GM12875 (cell line): ENCODE results near the gene WDR62.

Source experiments
- H3K4me3 ChIP-seq: one replicate; pipeline ENCODE4 v1.5.1; 2011; ENCODE audit warnings: low read depth, low read length, control low read depth
- CTCF ChIP-seq: IDR thresholded peaks from 2 replicates; pipeline ENCODE4 v1.5.1; 2011; ENCODE audit warnings: low read depth, mild to moderate bottlenecking, control low read depth, inconsistent platforms, low read length, moderate library complexity, borderline replicate concordance; ENCODE audit not compliant: insufficient read depth

Gene WDR62

GRCh38 chr19:36149673-36150406 is 95.1 kb downstream of the WDR62 start:
- TF ChIP-seq CTCF: no peak
- no peak overlapping the region for H3K4me3 ChIP-seq

- no peak overlapping the region for H3K4me3 ChIP-seq
- no peak for TF ChIP-seq CTCF
Observed at GRCh38 chr19:36150586-36150985, 95.9 kb downstream of the WDR62 start.

- no peak overlapping the region for H3K4me3 ChIP-seq
- TF ChIP-seq CTCF: no peak
Observed at GRCh38 chr19:36151144-36152018, 96.7 kb downstream of the WDR62 start.

GRCh38 chr19:36152019-36152351 is 97.3 kb downstream of the WDR62 start:
- no peak overlapping the region for H3K4me3 ChIP-seq
- no peak for TF ChIP-seq CTCF

- no peak within 1 kb of the TSS for H3K4me3 ChIP-seq
- TF ChIP-seq CTCF: no peak
Observed at GRCh38 chr19:36152352-36153091, 97.8 kb downstream of the WDR62 start, which contains the start of gene COX7A1. TSS of gene COX7A1 (minus strand) at chr19:36152447. CDS start at chr19:36152407, 40 bp downstream.

- no peak overlapping the region for H3K4me3 ChIP-seq
- TF ChIP-seq CTCF: no peak
Observed at GRCh38 chr19:36153126-36153525, 98.4 kb downstream of the WDR62 start.
